Kidney capillary endothelial cell (primary cell): ENCODE data around the gene CAPRIN1.

ENCODE experiments used
- DNase-seq: peaks from one replicate; pipeline ENCODE4 v3.0.0-alpha.2; 2018; ENCODE audit warnings: low spot score

Gene CAPRIN1, protein sequence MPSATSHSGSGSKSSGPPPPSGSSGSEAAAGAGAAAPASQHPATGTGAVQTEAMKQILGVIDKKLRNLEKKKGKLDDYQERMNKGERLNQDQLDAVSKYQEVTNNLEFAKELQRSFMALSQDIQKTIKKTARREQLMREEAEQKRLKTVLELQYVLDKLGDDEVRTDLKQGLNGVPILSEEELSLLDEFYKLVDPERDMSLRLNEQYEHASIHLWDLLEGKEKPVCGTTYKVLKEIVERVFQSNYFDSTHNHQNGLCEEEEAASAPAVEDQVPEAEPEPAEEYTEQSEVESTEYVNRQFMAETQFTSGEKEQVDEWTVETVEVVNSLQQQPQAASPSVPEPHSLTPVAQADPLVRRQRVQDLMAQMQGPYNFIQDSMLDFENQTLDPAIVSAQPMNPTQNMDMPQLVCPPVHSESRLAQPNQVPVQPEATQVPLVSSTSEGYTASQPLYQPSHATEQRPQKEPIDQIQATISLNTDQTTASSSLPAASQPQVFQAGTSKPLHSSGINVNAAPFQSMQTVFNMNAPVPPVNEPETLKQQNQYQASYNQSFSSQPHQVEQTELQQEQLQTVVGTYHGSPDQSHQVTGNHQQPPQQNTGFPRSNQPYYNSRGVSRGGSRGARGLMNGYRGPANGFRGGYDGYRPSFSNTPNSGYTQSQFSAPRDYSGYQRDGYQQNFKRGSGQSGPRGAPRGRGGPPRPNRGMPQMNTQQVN

GRCh38 chr11:34051349-34052035, at the start of gene CAPRIN1:
Gene CAPRIN1, plus strand, starts transcription at chr11:34051731. Its CDS starts 690 bp downstream, at chr11:34052421.
- peak; percentile 76 for DNase-seq

- no peak for DNase-seq
Measured at GRCh38 chr11:34002420-34002819, 49.1 kb upstream of the CAPRIN1 start.

DNA sequence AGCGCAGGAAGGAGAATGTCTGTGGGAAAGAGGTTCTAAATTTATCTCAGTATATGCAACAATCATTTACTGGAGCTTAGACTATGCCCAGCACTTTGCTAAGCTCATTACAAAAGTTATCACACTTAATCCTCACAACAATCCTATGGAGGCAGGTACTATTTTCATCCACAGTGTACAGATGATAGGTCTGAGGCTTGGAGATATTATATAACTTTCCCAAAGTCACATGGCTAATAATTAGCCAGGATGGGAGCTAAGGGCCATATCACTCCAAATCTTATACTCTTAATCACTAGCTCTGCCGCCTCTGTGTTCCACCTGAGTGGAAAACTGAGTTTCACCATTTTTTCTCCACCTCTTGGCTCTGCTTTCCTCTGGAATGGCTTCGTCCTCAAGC, 47.3 kb upstream of the CAPRIN1 start:
- DNase-seq: no peak

DNA sequence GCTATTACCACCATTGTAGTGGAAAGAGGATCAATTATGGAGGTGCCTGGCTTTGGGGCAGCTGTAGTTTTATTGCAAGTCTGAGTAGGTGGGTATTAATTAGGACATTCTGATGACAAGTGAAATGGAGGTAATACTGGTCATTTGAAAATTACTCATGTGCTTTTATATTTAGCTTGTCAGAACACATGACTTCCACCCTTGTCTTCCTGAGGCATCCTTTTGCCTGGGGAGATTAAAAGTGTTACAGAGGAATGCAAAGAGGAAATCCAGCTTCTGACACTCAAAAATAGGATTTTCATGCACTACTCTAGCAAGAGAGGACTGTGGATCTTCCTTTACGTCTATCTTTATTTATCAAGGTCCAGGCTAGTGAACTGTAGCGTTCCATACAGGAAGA, 44.7 kb upstream of the CAPRIN1 start:
- no peak for DNase-seq

GRCh38 chr11:34012734-34013133, 38.8 kb upstream of the CAPRIN1 start:
- no peak for DNase-seq

DNA sequence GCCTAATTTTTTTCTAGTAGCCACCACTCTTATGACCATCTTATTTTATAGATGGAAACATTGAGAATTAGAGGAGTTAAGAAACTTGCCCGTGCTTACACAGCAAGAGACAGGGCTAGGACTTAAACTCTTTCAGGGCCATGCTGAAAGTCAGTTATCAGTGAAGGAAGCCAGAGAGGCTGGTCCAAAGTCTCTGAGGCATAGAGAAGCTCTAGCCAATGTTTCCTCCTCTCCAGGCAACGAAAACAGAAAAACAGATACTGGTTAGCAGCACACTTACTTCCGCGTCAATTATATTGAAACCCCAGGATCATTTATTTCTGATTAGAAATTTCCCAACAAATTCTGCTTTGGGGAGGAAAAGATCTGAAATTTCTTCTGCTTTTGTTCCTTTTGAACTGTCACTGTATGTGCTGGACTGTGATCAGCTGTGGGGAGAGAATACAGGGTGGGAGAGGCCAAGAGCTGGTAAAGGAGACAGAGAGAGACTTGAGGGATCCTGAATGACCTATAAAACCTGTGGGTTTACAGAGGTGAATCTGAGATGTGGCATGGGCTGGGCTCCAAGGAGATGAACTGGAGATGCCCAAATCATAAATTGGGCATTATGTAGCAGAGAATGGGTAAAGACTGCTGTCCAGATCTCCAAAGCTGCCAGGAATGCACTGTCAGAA, 37.5 kb upstream of the CAPRIN1 start:
- no peak for DNase-seq

DNA sequence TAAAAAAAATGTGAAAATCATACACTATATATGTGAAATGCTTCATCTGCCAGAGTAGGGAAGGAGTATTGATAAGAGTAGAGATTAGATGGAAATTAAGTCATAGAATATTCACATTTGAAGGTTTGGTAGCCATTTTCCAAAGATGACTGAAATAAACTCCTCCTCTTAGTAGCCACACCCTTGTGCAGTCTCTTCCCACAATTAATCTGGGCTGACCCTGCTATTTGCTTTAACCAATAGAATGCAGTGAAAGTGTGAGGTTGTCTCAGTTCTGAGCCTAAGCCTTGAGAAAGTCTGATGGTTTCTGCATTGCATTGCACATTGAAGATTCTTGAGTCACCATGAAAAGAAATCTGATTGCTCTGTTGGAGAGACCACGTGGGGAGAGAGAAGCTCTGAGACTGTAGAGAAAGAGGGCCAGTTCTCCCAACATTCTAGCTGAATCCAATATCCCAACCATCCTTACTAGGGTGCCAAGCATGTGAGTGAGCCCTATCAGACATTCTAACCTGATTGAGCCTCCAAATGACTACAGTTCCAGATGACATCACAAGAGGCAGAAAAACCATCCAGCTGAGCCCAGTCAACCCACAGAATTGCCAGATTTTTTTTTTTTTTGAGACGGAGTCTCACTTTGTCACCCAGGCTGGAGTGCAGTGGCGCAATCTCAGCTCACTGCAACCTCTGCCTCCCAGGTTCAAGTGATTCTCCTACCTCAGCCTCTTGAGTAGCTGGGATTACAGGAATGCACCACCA, 29.4 kb upstream of the CAPRIN1 start:
- DNase-seq: no peak

DNA sequence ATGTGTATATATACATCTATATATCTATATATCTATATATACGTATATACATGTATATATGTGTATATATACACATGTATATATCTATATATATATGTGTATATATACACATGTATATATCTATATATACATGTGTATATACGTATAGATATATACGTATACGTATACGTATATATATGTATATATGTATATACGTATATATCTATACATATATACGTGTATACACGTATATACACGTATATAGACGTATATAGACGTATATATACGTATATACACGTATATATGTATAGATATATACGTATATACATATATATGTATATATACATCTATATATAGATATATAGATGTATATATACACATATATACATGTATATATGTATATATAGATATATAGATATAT, 25.1 kb upstream of the CAPRIN1 start:
- no peak for DNase-seq

- no peak for DNase-seq
Measured at GRCh38 chr11:34027516-34028408, 23.8 kb upstream of the CAPRIN1 start.

- no peak for DNase-seq
Measured at GRCh38 chr11:34028425-34028824, 23.1 kb upstream of the CAPRIN1 start.

- DNase-seq: no peak
Measured at GRCh38 chr11:34029176-34029575, 22.4 kb upstream of the CAPRIN1 start.

DNA sequence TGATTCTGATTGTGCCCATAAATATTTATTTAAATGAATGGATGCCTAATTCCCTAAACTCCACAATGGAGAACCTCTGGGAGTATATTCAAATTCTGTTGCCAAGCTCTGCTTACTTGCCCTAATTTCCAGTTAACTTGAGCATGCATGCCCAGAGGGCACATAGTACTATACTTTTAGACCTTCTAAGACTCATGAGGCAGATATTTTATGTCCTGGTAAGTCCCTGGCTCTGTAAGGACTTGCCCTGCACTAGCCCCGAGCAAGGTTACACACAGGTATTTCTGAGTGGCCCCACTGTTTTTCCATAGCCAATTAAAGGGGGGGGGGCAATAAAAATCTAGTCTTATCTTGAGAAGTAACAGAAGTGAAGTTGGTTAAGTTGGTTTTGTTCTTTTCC, 21.1 kb upstream of the CAPRIN1 start:
- no peak for DNase-seq

GRCh38 chr11:34033399-34033798, 18.1 kb upstream of the CAPRIN1 start:
- no peak for DNase-seq

DNA sequence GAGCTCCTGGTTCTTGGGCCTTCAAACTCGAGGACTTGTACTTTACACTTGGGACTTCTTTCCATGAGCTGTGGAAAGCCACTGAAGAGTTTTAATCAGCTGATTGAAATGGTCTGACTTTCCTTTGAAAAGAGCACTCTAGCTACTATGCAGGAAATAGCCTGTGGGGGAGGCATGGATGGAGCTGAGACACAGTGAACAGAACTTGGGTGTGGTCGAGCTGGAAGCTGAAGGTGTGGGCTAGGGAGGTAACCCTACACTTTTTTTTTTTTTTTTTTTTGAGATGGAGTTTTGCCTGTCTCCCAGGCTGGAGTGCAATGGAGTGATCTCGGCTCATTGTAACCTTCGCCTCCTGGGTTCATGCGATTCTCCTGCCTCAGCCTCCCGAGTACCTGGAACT, 17.5 kb upstream of the CAPRIN1 start:
- DNase-seq: no peak

DNA sequence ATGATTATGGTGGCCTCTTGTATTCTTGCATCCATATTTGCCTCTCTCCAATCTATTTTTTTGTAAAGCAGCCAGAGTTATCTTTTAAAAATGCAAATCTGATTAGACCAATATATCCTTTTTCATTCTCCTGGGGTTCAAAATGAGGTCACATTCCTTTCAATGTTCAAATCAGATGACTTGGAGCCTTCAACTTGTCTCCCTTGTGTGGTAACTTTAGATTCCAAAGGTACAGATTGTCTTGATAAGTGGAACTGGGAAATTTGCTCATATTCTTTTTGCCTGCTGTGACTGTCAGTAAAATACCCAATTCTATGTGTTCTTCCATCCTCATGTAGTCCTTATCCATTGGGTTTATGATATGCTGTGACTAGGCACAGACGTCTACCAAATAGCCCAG, 15.1 kb upstream of the CAPRIN1 start:
- DNase-seq: no peak

- DNase-seq: no peak
Measured at GRCh38 chr11:34037016-34037415, 14.5 kb upstream of the CAPRIN1 start.

DNA sequence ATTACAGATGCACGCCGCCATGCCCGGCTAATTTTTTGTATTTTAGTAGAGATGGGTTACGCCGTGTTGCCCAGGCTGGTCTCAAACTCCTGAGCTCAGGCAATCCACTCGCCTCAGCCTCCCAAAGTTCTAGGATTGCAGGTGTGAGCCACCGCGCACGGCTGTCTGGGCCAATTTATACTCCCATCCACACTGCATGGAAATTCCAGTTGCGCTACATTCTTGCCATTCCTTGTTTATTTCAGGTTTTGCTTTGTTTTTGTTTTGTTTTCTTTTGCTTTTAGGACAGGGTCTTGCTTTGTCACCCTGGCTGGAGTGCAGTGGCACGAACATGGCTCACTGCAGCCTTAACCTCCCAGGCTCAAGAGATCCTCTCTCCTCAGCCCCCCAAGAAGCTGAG, 11.0 kb upstream of the CAPRIN1 start:
- DNase-seq: no peak

DNA sequence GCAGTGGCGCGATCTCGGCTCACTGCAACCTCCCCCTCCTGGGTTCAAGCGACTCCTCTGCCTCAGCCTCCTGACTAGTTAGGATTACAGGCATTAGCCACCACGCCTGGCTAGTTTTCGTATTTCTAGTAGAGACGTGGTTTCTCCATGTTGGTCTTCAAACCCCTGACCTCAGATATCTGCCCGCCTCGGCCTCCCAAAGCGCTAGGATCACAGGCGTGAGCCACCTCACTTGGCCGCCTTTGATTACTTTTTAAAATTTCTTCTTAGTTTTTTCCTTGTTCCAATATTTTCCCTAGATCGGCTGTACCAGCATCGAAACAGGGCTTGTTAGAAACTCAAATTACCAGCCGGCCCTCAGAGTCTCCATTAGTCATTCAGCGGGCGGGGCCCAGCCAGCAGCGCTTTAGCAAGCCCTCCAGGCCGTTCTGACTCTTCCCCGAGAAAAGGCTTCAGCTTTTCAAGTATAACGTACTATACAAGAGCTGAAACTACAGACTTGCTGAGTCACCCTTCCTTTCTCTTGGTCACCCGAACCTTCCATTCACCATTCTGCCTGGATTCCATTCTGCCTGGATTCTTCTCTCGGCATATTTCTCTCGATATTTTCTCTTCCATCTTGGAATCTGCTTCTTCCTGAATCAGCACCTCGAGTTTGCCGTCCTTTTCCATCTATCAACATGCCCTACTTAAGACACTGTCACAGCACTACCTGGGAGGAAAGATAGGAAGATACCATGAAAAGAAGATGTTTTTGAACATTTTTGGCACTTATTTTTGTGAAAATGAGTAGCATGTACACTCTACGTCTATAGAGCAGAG, 6.7 kb upstream of the CAPRIN1 start:
- DNase-seq: peak; percentile 28

- no peak for DNase-seq
Measured at GRCh38 chr11:34049028-34049427, 2.5 kb upstream of the CAPRIN1 start.
